Loucy (cell line): ENCODE data around the gene AIG1.

ENCODE experiments used
- EZH2phosphoT487 ChIP-seq: fragments of 200-600 bp; IDR thresholded peaks from 2 replicates; pipeline ENCODE4 v1.6.1; 2018; ENCODE audit warnings: antibody characterized with exemption, mild to moderate bottlenecking, moderate library complexity, borderline replicate concordance
- TF ChIP-seq, protein P1 (sequence below): fragments of 200-600 bp; sonication (generic); conservative IDR thresholded peaks from 2 replicates; pipeline ENCODE4 v1.5.1; 2014; ENCODE audit warnings: mild to moderate bottlenecking, antibody characterized with exemption, low read length

DNA sequence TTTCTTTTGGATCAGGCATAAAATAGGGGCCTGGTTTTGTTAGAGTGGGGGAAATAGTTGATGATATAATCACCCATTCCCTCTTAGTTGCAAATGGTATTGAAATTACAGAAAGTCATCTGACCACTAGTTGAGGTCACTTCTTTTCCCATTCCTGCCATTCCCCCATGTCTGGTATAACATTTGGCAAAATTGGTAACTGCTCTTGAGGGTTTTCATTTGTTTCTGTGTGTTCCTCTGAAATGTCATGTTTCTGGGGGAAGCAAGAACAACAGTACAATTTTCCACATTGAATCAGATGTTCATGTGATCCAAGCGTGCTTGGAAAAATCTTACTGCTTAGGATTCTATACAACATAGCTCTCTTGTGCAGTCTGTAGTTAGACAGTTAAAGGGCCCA is 7.3 kb downstream of the AIG1 start:
- TF ChIP-seq, protein P1, sequence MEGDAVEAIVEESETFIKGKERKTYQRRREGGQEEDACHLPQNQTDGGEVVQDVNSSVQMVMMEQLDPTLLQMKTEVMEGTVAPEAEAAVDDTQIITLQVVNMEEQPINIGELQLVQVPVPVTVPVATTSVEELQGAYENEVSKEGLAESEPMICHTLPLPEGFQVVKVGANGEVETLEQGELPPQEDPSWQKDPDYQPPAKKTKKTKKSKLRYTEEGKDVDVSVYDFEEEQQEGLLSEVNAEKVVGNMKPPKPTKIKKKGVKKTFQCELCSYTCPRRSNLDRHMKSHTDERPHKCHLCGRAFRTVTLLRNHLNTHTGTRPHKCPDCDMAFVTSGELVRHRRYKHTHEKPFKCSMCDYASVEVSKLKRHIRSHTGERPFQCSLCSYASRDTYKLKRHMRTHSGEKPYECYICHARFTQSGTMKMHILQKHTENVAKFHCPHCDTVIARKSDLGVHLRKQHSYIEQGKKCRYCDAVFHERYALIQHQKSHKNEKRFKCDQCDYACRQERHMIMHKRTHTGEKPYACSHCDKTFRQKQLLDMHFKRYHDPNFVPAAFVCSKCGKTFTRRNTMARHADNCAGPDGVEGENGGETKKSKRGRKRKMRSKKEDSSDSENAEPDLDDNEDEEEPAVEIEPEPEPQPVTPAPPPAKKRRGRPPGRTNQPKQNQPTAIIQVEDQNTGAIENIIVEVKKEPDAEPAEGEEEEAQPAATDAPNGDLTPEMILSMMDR = no peak
- no peak for TF ChIP-seq EZH2phosphoT487
